ENCODE results near the gene TRPM5.

Gene TRPM5

GRCh38 chr11:2408671-2409070 is 35.6 kb downstream of the TRPM5 start:
- no peak for DNase-seq (ENCODE audit: insufficient read length, low spot score)
- no peak for FAIRE-seq
- TF ChIP-seq CTCF (IDR thresholded peaks at IDR 0.05; ENCODE audit: insufficient read depth, missing control alignments) = no peak

GRCh38 chr11:2406878-2407410 is 37.4 kb downstream of the TRPM5 start:
- FAIRE-seq (no peak), DNase-seq (ENCODE audit: insufficient read length, low spot score) (no peak)
- TF ChIP-seq CTCF (IDR thresholded peaks at IDR 0.05; ENCODE audit: insufficient read depth, missing control alignments) = no peak

- TF ChIP-seq CTCF (IDR thresholded peaks at IDR 0.05; ENCODE audit: insufficient read depth, missing control alignments) = no peak
- no peak for FAIRE-seq
- DNase-seq (ENCODE audit: insufficient read length, low spot score) = no peak
Measured at GRCh38 chr11:2406451-2406850, 37.9 kb downstream of the TRPM5 start.

- DNase-seq (ENCODE audit: insufficient read length, low spot score) (no peak), FAIRE-seq (no peak)
- TF ChIP-seq CTCF (IDR thresholded peaks at IDR 0.05; ENCODE audit: insufficient read depth, missing control alignments) = no peak
Measured at GRCh38 chr11:2404735-2405196, 39.5 kb downstream of the TRPM5 start.

- no peak for TF ChIP-seq CTCF (IDR thresholded peaks at IDR 0.05; ENCODE audit: insufficient read depth, missing control alignments)
- DNase-seq (ENCODE audit: insufficient read length, low spot score) (no peak), FAIRE-seq (no peak)
Measured at GRCh38 chr11:2402890-2403645, 41.2 kb downstream of the TRPM5 start.

- no peak for FAIRE-seq
- TF ChIP-seq CTCF (IDR thresholded peaks at IDR 0.05; ENCODE audit: insufficient read depth, missing control alignments) = no peak
- DNase-seq (ENCODE audit: insufficient read length, low spot score) = no peak
Measured at GRCh38 chr11:2402106-2402505, 42.2 kb downstream of the TRPM5 start.

- FAIRE-seq (no peak), DNase-seq (ENCODE audit: insufficient read length, low spot score) (no peak)
- TF ChIP-seq CTCF (IDR thresholded peaks at IDR 0.05; ENCODE audit: insufficient read depth, missing control alignments) = no peak
Measured at GRCh38 chr11:2401436-2401984, 42.8 kb downstream of the TRPM5 start.
